NOMO-1 treated with DMSO at 0.1 percent for 48 hours (cell line): Measurements from ENCODE around the gene TAF6L.
A peak's percentile ranks its signal among the peaks of the same experiment; 100 is the strongest.
"Not testable (repeated sequence)": the region's sequence is repeated elsewhere in the genome, so short reads cannot be mapped to it uniquely, and the experiment has no call there.

ENCODE experiments used
- DNase-seq: peaks from one replicate; lab custom pipeline; 2025; ENCODE audit not compliant: unreplicated experiment; lab: John Stamatoyannopoulos, UW

Gene TAF6L

DNA sequence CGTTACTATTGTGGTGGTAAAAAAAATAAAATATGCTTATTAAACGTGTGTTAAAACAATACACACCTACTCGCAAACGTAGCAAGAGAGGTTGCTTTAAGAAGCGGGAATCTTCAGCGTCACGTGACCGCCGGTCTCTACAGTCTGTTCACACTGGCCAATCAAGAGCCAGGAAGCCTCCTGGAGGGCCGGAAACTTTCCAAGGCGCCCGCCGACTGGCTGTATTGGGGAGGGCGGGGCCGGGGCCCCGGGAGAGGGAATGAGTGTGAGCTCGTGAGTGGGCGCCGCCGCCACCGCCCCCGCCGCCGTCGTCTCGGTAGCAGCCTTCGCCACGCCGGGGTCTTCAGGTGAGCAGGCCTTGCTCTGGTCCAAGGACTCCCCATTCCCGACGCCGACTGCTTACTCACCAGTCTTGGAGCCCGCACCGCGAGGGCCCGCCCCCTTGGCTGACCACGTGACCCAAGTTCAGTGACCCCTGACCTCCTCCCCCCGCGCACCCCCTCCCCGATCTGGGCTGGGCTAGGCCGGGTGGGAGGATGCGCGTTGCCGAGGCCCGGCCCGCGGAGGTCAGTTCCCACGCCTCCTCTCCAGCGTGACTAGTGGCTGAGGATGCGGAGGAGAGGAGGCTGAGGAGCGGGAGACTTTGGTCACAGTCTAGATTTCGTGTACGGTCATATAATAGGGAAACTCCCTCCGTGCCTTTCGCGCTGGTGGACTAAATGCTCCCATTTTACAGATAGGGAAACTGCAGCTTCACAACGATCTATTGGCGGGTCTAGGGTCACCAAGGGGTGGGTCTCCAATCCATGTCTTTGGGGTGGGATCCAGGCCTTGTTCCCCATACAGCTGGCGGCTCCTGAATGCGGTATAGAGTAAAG, at the start of gene TAF6L:
TAF6L (plus strand) TSS at position 253 of the 878 bp plus-strand sequence. CDS start 4,388 bp downstream, outside the sequence.
- peak; percentile 90 for DNase-seq

DNA sequence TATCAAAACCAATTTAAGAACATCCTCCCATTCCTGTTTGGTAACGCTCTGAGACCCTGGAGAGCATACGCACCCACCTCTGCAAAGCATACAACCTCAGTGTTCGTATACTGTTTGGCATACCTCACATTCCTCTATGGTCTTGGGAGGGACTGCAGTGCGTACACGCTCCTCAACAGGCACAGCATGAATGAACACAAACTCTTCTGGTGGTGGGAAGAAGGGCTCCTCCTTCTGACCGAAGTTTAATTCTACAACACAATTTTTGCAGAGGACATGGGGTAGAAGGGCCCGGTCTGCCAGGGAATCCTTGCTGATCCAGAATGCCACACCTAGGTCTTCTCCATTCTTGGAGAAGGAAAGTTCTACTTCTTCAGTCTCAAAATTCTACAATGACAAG, 49.2 kb upstream of the TAF6L start:
- no peak for DNase-seq

- DNase-seq: no peak
Measured at GRCh38 chr11:62724171-62724570, 47.0 kb upstream of the TAF6L start.

DNA sequence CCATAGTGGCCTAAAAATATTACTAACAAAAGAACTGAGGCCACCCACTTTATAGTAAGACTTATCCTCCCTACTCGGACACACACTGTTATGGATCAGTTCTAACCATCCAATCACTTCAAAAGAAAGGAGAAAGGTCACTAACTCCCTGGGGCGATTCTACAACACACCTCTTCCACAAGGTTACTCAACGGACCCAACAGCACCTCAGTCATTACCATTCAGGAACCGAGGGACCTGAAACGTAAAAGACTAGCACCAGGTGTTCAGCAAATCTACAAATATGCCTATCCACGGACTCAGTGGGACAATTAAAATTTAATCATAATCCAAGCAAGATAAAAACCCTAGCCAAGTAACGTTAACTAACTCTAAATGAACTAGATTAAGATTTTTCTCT, 45.5 kb upstream of the TAF6L start:
- no peak for DNase-seq

DNA sequence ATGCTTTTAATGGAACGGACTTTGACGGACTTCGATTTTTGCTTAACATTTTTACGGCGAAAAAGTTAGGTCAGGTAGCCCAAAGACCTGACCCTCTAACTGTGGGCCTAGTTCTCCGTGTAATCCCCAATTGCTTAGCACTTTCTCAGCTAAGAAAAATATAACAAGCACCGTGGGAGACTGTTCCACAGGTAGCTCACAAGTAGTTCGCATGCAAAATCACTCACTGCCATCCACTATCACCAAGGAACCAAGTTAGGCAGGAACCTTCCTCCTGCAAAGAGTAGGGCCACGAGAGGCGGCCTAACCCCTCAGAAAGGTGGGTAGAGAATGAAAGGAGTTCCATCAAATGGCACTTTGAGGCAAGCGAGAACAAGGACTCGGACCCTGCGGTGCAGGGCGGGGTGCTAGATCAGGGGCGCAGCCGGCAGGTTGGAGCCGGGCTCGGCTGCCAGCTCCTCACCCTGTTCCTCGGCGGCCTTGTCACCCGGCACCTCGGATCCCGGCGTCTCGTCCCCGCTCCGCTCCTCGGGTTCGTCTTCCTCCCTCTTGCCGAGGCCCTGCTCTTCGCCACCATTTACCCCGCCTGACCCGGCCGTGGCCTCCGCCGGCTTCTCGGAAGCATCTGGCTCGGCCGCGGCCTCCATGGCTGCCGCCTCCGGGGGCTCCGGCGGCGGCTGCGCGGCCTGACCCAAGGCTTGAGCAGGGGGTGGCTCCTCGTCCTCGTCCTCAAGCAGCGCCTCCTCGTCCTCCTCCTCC, 44.9 kb upstream of the TAF6L start:
- no peak for DNase-seq

DNA sequence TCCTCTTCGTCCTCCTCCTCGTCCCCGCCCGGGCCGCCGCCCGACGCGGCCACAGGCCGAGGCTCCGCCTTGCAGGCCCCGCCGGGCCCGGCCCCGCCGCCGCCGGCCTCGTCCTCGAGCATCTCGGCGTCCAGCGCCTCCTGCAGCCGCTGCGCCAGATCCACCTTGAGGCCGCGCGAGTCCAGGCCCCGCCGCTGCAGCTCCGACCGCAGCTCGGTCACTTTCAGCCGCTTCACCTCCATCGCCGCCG, 44.4 kb upstream of the TAF6L start:
- DNase-seq: no peak

- peak; percentile 100 for DNase-seq
Measured at GRCh38 chr11:62727165-62727871, 43.9 kb upstream of the TAF6L start, which contains the start of gene HNRNPUL2. TSS of gene HNRNPUL2 (minus strand) at chr11:62727457. CDS start at chr11:62727156, 301 bp downstream.

DNA sequence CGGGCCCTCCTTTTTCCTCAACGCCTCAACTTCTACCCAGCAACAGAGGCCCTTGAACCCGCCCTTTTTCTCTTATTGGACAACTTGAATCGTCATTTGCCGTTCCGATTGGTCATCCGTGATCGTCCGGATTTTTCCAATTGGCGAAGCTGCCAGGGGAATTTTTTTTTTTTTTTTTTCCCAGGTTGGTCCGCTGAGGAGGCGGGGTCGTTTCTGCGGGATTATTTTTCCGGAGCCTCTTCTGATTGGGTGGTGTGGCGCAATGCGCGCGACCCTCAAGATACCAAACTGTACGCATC, 43.4 kb upstream of the TAF6L start:
- peak; percentile 97 for DNase-seq

DNA sequence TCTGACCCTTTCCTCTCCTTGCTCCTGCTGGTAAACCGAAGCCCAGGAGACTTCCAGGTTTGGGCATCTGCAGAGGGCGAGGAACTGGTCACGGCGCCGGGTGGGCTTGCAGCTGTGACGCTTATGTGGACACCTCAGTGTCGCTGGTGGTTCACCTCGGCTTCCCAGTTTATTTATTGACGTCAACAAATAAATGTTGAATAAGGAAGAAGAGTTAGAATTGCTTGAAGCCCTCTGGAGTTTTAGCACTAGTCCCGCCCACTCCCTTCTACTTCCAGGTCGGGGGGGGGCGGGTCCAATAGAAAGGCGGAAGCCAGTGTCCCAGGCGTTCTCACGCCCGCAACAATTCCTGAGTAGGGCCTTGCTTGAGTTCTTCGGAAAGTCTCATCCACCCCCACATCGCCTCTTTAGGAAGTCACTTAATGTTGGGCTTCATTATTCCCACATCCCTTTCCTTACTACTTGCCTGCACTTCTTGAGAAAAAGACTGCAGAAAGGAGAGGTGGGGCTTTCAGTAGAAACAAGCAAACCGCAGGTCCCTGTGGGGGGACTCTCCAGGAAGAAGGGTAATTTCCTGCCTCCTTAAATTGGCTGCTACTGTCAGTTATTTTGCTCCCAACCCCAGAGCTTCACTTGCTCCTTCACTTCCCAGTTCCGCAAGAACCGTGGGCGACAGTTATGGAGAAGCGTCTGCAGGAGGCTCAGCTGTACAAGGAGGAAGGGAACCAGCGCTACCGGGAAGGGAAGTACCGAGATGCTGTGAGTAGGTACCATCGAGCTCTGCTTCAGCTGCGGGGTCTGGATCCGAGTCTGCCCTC, 42.8 kb upstream of the TAF6L start, which contains the start of gene TTC9C:
TTC9C (plus strand) TSS at position 316 of the 818 bp plus-strand sequence; CDS start at position 679, 363 bp downstream.
- peak; percentile 91 for DNase-seq

GRCh38 chr11:62730076-62730475, 41.1 kb upstream of the TAF6L start:
- not testable (repeated sequence) for DNase-seq

GRCh38 chr11:62732830-62733229, 38.4 kb upstream of the TAF6L start:
- DNase-seq: peak; percentile 18

- no peak for DNase-seq
Measured at GRCh38 chr11:62737196-62737595, 34.0 kb upstream of the TAF6L start.

- DNase-seq: no peak
Measured at GRCh38 chr11:62747475-62748160, 23.6 kb upstream of the TAF6L start.

- not testable (repeated sequence) for DNase-seq
Measured at GRCh38 chr11:62749931-62750330, 21.3 kb upstream of the TAF6L start.

DNA sequence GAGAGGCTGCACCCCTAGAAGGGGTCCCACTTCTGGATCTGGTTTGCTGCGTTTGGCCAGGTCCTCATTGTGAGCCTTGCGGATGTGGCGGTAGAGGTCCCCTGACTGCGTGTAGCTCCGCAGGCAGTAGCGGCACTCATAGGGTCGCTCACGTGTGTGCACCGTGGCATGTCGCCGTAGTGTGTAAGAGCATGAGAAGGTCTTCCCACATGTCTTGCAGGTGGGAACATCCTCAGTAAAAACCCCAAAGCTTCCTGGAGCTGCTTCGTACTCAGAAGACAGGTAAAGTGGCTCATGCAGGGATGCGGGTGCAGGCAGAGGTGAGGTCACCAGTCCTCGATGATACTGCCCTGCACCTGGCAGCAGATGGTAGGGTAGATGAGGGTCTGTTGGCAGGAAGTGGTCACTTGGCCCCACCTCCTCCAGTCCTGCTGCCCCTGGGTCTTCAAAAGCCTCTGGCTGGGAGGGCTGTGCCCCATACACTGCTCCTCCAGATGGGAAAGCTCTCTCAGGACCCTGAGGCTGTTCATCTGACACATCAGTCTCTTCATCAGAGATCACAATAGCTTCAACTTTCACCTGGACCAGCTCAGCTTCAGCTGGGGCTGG, 18.9 kb upstream of the TAF6L start:
- DNase-seq: no peak

DNA sequence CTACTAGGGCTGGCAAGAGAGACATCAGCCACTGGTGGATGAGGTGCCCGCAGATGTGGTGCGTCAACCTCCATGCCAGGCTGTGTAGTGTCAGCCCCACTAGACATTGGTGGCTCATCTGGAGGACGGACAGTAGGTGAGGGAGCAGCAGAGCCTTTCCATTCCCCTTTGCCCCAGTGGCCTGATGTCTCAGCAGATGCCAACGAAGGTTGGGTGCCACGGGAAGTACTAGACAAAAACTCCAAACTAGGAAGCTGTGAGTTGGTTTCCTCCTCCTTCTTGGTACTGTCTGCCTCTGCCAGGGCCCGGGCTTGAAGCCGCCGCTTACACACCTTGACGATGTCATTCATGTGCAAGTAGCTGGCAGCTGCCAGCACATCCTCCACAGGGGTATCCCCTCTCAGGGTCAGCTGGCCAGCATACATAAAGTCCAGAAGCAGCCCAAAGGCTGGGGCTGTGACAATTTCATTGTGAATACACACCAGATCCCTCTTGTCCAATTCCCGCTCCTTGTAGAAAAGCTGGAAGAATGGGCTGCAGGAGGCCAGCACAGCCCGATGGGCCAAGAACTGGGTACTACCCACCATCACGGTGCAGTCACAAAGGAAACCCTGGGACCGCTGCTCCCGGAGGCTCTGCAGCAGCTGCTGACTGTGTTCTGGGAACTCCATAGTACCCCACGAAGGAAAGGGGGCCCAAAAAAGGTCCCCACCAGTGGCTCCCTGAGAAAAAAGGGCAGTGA, 18.0 kb upstream of the TAF6L start:
- no peak for DNase-seq

DNA sequence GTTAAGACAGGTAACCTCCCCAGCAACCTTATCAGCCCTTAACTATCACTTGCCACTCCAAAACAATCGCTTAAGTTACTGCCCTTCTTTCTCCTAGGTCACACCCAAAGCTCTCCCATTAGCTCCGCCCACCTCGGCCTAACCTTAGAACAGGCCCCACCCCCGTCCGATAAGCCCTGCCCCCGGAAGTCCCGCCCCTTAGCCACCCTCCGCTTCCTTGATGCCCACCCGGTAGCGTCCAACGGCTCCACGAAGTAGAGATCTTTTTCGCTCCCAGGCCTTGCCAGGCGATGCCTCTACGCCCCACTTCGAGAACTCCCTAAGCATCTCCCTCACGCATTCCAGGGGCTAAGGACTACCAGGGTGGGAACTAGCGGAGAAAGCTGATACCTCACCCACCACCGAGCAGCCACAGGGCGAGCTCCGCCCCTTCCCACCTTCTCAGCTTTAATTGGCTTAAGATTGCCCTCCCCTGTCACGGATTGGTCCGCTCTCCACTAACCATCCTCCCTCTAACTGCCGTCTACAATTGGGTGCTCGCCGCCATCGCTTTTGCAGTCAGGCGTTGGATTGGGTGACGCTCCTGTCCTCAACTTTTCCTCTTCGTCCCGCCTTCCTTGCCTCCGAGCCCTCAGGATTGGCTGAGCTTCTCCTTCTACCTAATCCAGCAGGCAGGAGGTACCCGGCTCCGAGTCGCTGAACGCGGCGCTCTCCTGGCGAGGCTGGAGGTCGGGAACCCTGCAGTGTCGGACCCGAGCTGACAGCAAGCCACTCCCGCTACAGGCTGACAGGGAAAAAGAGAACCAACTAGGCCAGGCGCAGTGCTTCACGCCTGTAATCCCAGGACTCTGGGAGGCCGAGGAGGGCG, 17.2 kb upstream of the TAF6L start, which contains the start of gene ZBTB3:
ZBTB3 (minus strand) TSS at position 425 of the 868 bp plus-strand sequence. CDS start 496 bp downstream, outside the sequence.
- DNase-seq: peak; percentile 100

GRCh38 chr11:62755086-62755615, 16.0 kb upstream of the TAF6L start:
- DNase-seq: no peak
